HG02852 (cell line): ENCODE results near the gene CFTR.

Source experiments
- ATAC-seq: cut with Tn5 transposase; IDR thresholded peaks from one replicate; pipeline ENCODE4 v1.9.1; 2021; ENCODE audit warnings: mild to moderate bottlenecking, moderate library complexity; ENCODE audit not compliant: unreplicated experiment

CFTR gene

GRCh38 chr7:117582219-117582704, 102.4 kb downstream of the CFTR start:
- no peak for ATAC-seq

GRCh38 chr7:117587931-117588330, 108.1 kb downstream of the CFTR start:
- no peak for ATAC-seq

GRCh38 chr7:117588352-117588794, 108.5 kb downstream of the CFTR start:
- ATAC-seq, result no peak

GRCh38 chr7:117590191-117590590, 110.4 kb downstream of the CFTR start:
- ATAC-seq, result no peak

GRCh38 chr7:117592011-117592635, 112.3 kb downstream of the CFTR start:
- no peak for ATAC-seq

- no peak for ATAC-seq
These were observed 116.3 kb downstream of the CFTR start for GRCh38 chr7:117596134-117596533.

- no peak for ATAC-seq
These were observed 117.9 kb downstream of the CFTR start for GRCh38 chr7:117597755-117598154.

- ATAC-seq, result no peak
These were observed 121.1 kb downstream of the CFTR start for GRCh38 chr7:117600911-117601310.

GRCh38 chr7:117603627-117604026, 123.8 kb downstream of the CFTR start:
- ATAC-seq, result no peak

GRCh38 chr7:117605712-117606111, 125.9 kb downstream of the CFTR start:
- ATAC-seq, result no peak

- no peak for ATAC-seq
These were observed 126.3 kb downstream of the CFTR start for GRCh38 chr7:117606132-117606531.

GRCh38 chr7:117610396-117610795, 130.6 kb downstream of the CFTR start:
- ATAC-seq, result no peak

- no peak for ATAC-seq
These were observed 132.8 kb downstream of the CFTR start for GRCh38 chr7:117612637-117613036.

GRCh38 chr7:117616694-117617093, 136.9 kb downstream of the CFTR start:
- no peak for ATAC-seq

- ATAC-seq, result no peak
These were observed 139.9 kb downstream of the CFTR start for GRCh38 chr7:117619681-117620080.

GRCh38 chr7:117621075-117621618, 141.3 kb downstream of the CFTR start:
- ATAC-seq, result no peak

- ATAC-seq, result no peak
These were observed 143.8 kb downstream of the CFTR start for GRCh38 chr7:117623606-117624005.

GRCh38 chr7:117630501-117630900, 150.7 kb downstream of the CFTR start:
- ATAC-seq, result no peak

GRCh38 chr7:117630907-117631564, 151.2 kb downstream of the CFTR start:
- ATAC-seq, result no peak

- no peak for ATAC-seq
These were observed 151.8 kb downstream of the CFTR start for GRCh38 chr7:117631652-117632051.

- no peak for ATAC-seq
These were observed 158.1 kb downstream of the CFTR start for GRCh38 chr7:117637937-117638336.

- no peak for ATAC-seq
These were observed 160.1 kb downstream of the CFTR start for GRCh38 chr7:117639966-117640365.
